Thoracic aorta (tissue), 2 donors: ENCODE results near the gene DUOX1. TPM values are rescaled to one million over a fixed set of nuclear protein-coding genes. Genes with fewer than 3 reads are reported as not detected.

Experiments used
- ATAC-seq: fragments of 150-250 bp; one replicate; pipeline ENCODE4 v1.8.0; 2017; ENCODE audit warnings: low read depth; ENCODE audit not compliant: insufficient number of reproducible peaks, low FRiP score
- DNase-seq: peaks from one replicate; pipeline ENCODE4 v3.0.0-alpha.2; 2020; ENCODE audit warnings: low spot score
- H3K27ac ChIP-seq, 2 donors: fragments of 200-600 bp; sonication (generic); 1 replicate in 1 of 2; 2 replicates in 1 of 2; pipeline ENCODE4 v1.5.1; 2016; ENCODE audit warnings: mild to moderate bottlenecking in 2 of 2, moderate library complexity in 2 of 2
- H3K27me3 ChIP-seq: fragments of 200-600 bp; sonication (generic); replicated peaks from 2 replicates; pipeline ENCODE4 v1.6.0; 2016; ENCODE audit warnings: mild to moderate bottlenecking; ENCODE audit not compliant: insufficient read depth
- H3K36me3 ChIP-seq: fragments of 200-600 bp; sonication (generic); one replicate; pipeline ENCODE4 v1.5.1; 2016
- H3K4me1 ChIP-seq, 2 donors: fragments of 200-600 bp; sonication (generic); 1 replicate in 1 of 2; 2 replicates in 1 of 2; pipeline versions ENCODE4 v1.5.1 to v1.6.0; 2016; ENCODE audit warnings: low read depth in 2 of 2, mild to moderate bottlenecking in 1 of 2; ENCODE audit not compliant: control insufficient read depth in 1 of 2
- H3K4me3 ChIP-seq: fragments of 200-600 bp; sonication (generic); 2 replicates; pipeline ENCODE4 v1.5.1; 2016; ENCODE audit warnings: mild to moderate bottlenecking
- H3K9me3 ChIP-seq: fragments of 200-600 bp; sonication (generic); 2 replicates; pipeline ENCODE4 v1.5.1; 2016
- CTCF ChIP-seq: fragments of 200-600 bp; sonication (generic); IDR thresholded peaks from one replicate; pipeline ENCODE4 v1.5.1; 2019; ENCODE audit warnings: antibody characterized with exemption
- total RNA-seq, 2 donors: library from RNA; depleted of rRNA; stranded (reverse); fragments of >200 nt; gene quantifications; one replicate each; pipeline versions ENCODE4 v1.1.0 to v1.2.3, GENCODE V29; 2016

Gene DUOX1
- total RNA-seq, 2 donors from 2014 or later = 0.56 to 0.68 TPM

GRCh38 chr15:45143056-45143455 lies 13.3 kb downstream of the DUOX1 start:
- H3K36me3 ChIP-seq = no peaks in the 10 kb centered on the region
- H3K27ac ChIP-seq = no peak overlapping the region
- DNase-seq (no peak), ATAC-seq (no peak)
- no peak for TF ChIP-seq CTCF
- no peak overlapping the region for H3K4me3 ChIP-seq
- no peaks in the 10 kb centered on the region for H3K9me3 ChIP-seq
- no peaks in the 10 kb centered on the region for H3K4me1 ChIP-seq
- H3K27me3 ChIP-seq = no peaks in the 10 kb centered on the region

- H3K4me3 ChIP-seq = no peak overlapping the region
These were observed 14.2 kb downstream of the DUOX1 start for GRCh38 chr15:45143946-45144345.

GRCh38 chr15:45144775-45145174 lies 15.0 kb downstream of the DUOX1 start:
- TF ChIP-seq CTCF = no peak

More at GRCh38 chr15:45143946-45144345, 14.2 kb downstream of the DUOX1 start:
- Histone ChIP-seq H3K36me3 (no peaks in the 10 kb centered on the region), H3K27me3 (no peaks in the 10 kb centered on the region), H3K4me1 (no peaks in the 10 kb centered on the region), H3K9me3 (no peaks in the 10 kb centered on the region), H3K27ac (no peak overlapping the region)
- DNase-seq (no peak), ATAC-seq (no peak)
- no peak for TF ChIP-seq CTCF

GRCh38 chr15:45146405-45146804 lies 16.6 kb downstream of the DUOX1 start:
- no peaks in the 10 kb centered on the region for H3K27me3 ChIP-seq
- DNase-seq = no peak
- H3K27ac ChIP-seq = no peak overlapping the region
- no peaks in the 10 kb centered on the region for H3K9me3 ChIP-seq
- no peak for ATAC-seq
- H3K4me3 ChIP-seq = no peak overlapping the region
- no peak for TF ChIP-seq CTCF
- H3K4me1 ChIP-seq = no peaks in the 10 kb centered on the region
- no peaks in the 10 kb centered on the region for H3K36me3 ChIP-seq

More at GRCh38 chr15:45144775-45145174, 15.0 kb downstream of the DUOX1 start:
- no peak overlapping the region for H3K27ac ChIP-seq
- ATAC-seq (no peak), DNase-seq (no peak)
- no peaks in the 10 kb centered on the region for H3K36me3 ChIP-seq
- no peak overlapping the region for H3K4me3 ChIP-seq
- no peaks in the 10 kb centered on the region for H3K4me1 ChIP-seq
- no peaks in the 10 kb centered on the region for H3K27me3 ChIP-seq
- no peaks in the 10 kb centered on the region for H3K9me3 ChIP-seq

GRCh38 chr15:45147606-45148005 lies 17.8 kb downstream of the DUOX1 start:
- Histone ChIP-seq H3K36me3 (no peaks in the 10 kb centered on the region), H3K4me1 (no peaks in the 10 kb centered on the region), H3K9me3 (no peaks in the 10 kb centered on the region), H3K27ac (no peak overlapping the region), H3K27me3 (no peaks in the 10 kb centered on the region), H3K4me3 (no peak overlapping the region)
- no peak for TF ChIP-seq CTCF
- DNase-seq (no peak), ATAC-seq (no peak)
